Mucosa of descending colon (tissue), 3 donors: ENCODE measurements around the gene KRT38. TPM values are rescaled to one million over a fixed set of nuclear protein-coding genes. Genes with fewer than 3 reads are reported as not detected.

ENCODE experiments used
- ATAC-seq: fragments of 200-7000 bp; cut with Tn5 transposase; one replicate; pipeline ENCODE4 v1.9.1; 2020; ENCODE audit warnings: mild to moderate bottlenecking, moderate library complexity
- DNase-seq, 3 donors: peaks; one replicate each; pipeline ENCODE4 v3.0.0-alpha.2; 2020
- H3K36me3 ChIP-seq: fragments of 200-600 bp; one replicate; pipeline ENCODE4 v1.8.0; 2021; ENCODE audit warnings: low read depth, mild to moderate bottlenecking
- H3K4me1 ChIP-seq: fragments of 200-600 bp; one replicate; pipeline ENCODE4 v1.8.0; 2021; ENCODE audit warnings: low read depth, mild to moderate bottlenecking
- H3K4me3 ChIP-seq: fragments of 200-600 bp; one replicate; pipeline ENCODE4 v1.8.0; 2021; ENCODE audit warnings: mild to moderate bottlenecking
- H3K9me3 ChIP-seq: fragments of 200-600 bp; one replicate; pipeline ENCODE4 v1.8.0; 2021; ENCODE audit warnings: mild to moderate bottlenecking
- intact Hi-C, 2 donors: fragments of 100-400 bp; cut with DNase I in 1 of 2; cut with micrococcal nuclease in 1 of 2; formaldehyde crosslinking; loops; one replicate each; pipeline versions ENCODE4 v1.11.0 to v1.11.1; 2022; cut with DNase I, micrococcal nuclease
- total RNA-seq, 3 donors: library from RNA; stranded (reverse); fragmentation: NEBNext Ultra II Directional in 2 of 3; extraction: Animal tissue kit (Norgen Biotek cat#: 25700) in 2 of 3; gene quantifications; one replicate each; pipeline versions ENCODE4 v1.2.1 to v1.2.4, GENCODE V29; 2021 to 2023
- TF ChIP-seq, protein P1 (sequence below): fragments of 200-600 bp; IDR thresholded peaks from one replicate; pipeline ENCODE4 v1.8.0; 2022; ENCODE audit warnings: antibody characterized with exemption, mild to moderate bottlenecking
- donor health status: DM: no; HTN: no; CAD: no; lungs with moderate emphysema.
- donor health status: DM: no; HTN: no; CAD: no.
- donor health status: DM: no; HTN: yes; CAD: no.

Gene KRT38
- total RNA-seq, 3 donors from 2014 or later, result not detected

DNA sequence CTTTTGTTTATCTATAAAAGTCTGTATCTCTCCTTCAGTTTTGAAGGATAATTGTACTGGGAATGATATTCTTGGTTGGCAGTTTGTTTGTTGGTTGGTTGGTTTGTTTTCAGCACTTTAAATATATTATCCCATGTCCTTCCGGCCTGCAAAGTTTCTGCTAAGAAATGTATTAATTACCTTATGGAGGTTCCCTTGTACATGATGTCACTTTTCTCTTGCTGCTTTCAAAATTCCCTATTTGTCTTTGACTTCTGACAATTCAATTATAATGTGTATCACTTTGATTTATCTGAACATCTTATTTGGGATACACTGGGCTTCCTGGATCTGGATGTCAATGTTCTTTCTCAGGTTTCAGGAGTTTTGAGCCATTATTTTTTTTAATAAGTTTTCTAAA is 54.6 kb downstream of the KRT38 start:
- intact Hi-C loops, result no loop called here
- ATAC-seq (no peak), DNase-seq (no peak)
- TF ChIP-seq, protein P1, sequence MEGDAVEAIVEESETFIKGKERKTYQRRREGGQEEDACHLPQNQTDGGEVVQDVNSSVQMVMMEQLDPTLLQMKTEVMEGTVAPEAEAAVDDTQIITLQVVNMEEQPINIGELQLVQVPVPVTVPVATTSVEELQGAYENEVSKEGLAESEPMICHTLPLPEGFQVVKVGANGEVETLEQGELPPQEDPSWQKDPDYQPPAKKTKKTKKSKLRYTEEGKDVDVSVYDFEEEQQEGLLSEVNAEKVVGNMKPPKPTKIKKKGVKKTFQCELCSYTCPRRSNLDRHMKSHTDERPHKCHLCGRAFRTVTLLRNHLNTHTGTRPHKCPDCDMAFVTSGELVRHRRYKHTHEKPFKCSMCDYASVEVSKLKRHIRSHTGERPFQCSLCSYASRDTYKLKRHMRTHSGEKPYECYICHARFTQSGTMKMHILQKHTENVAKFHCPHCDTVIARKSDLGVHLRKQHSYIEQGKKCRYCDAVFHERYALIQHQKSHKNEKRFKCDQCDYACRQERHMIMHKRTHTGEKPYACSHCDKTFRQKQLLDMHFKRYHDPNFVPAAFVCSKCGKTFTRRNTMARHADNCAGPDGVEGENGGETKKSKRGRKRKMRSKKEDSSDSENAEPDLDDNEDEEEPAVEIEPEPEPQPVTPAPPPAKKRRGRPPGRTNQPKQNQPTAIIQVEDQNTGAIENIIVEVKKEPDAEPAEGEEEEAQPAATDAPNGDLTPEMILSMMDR, result no peak
- Histone ChIP-seq H3K4me1 (no peaks in the 10 kb centered on the region), H3K4me3 (no peak overlapping the region), H3K9me3 (peaks cover 10% of the 10 kb centered on the region), H3K36me3 (no peaks in the 10 kb centered on the region)

Other genes with a start within 250 kb of the KRT38 start
- gene KRTAP9-2, start 214.3 kb downstream of the KRT38 start, total RNA-seq, result not detected
- not detected for gene KRTAP9-3, start 208.5 kb downstream of the KRT38 start, total RNA-seq
- not detected for gene KRTAP9-8, start 203.0 kb downstream of the KRT38 start, total RNA-seq
- not detected for gene KRTAP9-4, start 191.3 kb downstream of the KRT38 start, total RNA-seq
- gene KRTAP9-9, start 185.6 kb downstream of the KRT38 start, total RNA-seq, result not detected
- gene KRTAP9-6, start 175.6 kb downstream of the KRT38 start, total RNA-seq, result not detected
- gene KRTAP9-7, start 165.3 kb downstream of the KRT38 start, total RNA-seq, result not detected
- gene KRTAP29-1, start 138.1 kb downstream of the KRT38 start, total RNA-seq, result not detected
- not detected for gene KRTAP16-1, start 131.7 kb downstream of the KRT38 start, total RNA-seq
- not detected for gene KRTAP17-1, start 125.3 kb downstream of the KRT38 start, total RNA-seq
- gene KRT33A, start 90.2 kb downstream of the KRT38 start, total RNA-seq, result not detected
- gene KRT33B, start 71.2 kb downstream of the KRT38 start, total RNA-seq, result not detected
- not detected for gene KRT34, start 58.7 kb downstream of the KRT38 start, total RNA-seq
- gene KRT31, start 43.4 kb downstream of the KRT38 start, total RNA-seq, result not detected
- not detected for gene KRT37, start 16.4 kb downstream of the KRT38 start, total RNA-seq
- gene KRT32, start 26.4 kb upstream of the KRT38 start, total RNA-seq, result not detected
- gene KRT35, start 40.2 kb upstream of the KRT38 start, total RNA-seq, result not detected
- not detected for gene KRT36, start 48.9 kb upstream of the KRT38 start, total RNA-seq
- 1 to 10 TPM in 1 of 3 donors, not detected in 2; 3.7 TPM for gene KRT13, start 64.6 kb upstream of the KRT38 start, total RNA-seq
- 10 to 100 TPM in 1 of 3 donors, 1 to 10 TPM in 2; 5.0 to 16.5 (median 5.4) TPM for gene KRT15, start 77.9 kb upstream of the KRT38 start, total RNA-seq
- gene KRT19, start 87.3 kb upstream of the KRT38 start, total RNA-seq, result 1,000 to 10,000 TPM in 2 of 3 donors, 100 to 1,000 TPM in 1; 723 to 2,357 (median 1,709) TPM
- gene KRT9, start 131.1 kb upstream of the KRT38 start, total RNA-seq, result not detected
- under 1 TPM in 1 of 3 donors, not detected in 2; 0.67 TPM for gene KRT14, start 145.9 kb upstream of the KRT38 start, total RNA-seq
- not detected for gene KRT16, start 171.8 kb upstream of the KRT38 start, total RNA-seq
- gene KRT17, start 183.6 kb upstream of the KRT38 start, total RNA-seq, result under 1 TPM in 1 of 3 donors, not detected in 2; 0.76 TPM
- 100 to 1,000 TPM; 547 to 915 (median 566) TPM for gene EIF1, start 247.9 kb upstream of the KRT38 start, total RNA-seq